CD14-positive monocyte (primary cell): ENCODE measurements around the gene SRPRA. TPM values are rescaled to one million over a fixed set of nuclear protein-coding genes. Genes with fewer than 3 reads are reported as not detected.
A peak's percentile ranks its signal among the peaks of the same experiment; 100 is the strongest.

Experiments used
- DNase-seq, 3 donors: peaks; one replicate each; pipeline ENCODE4 v3.0.0-alpha.2; 2011 to 2022
- H2AFZ ChIP-seq: 2 replicates; pipeline ENCODE4 v1.6.0; 2012; ENCODE audit warnings: mild to moderate bottlenecking, low read depth, low read length, inconsistent platforms; ENCODE audit not compliant: insufficient read depth, poor library complexity, severe bottlenecking
- H3K27ac ChIP-seq, 2 donors: 1 replicate in 1 of 2; 2 replicates in 1 of 2; pipeline ENCODE4 v1.5.1; 2012 to 2013; ENCODE audit warnings: low read length in 2 of 2, control low read depth in 1 of 2, inconsistent platforms in 1 of 2, low read depth in 1 of 2, mild to moderate bottlenecking in 1 of 2
- H3K27me3 ChIP-seq, 2 donors: one replicate each; pipeline versions ENCODE4 v1.6.0 to v1.6.1; 2011 to 2013; ENCODE audit warnings: low read length in 2 of 2; ENCODE audit not compliant: control insufficient read depth in 2 of 2, insufficient read depth in 2 of 2
- H3K36me3 ChIP-seq, 2 donors: replicated peaks in 1 of 2; 1 replicate in 1 of 2; 2 replicates in 1 of 2; pipeline versions ENCODE4 v1.5.1 to v1.6.1; 2012 to 2013; ENCODE audit warnings: low read length in 2 of 2, control low read depth in 1 of 2, inconsistent platforms in 1 of 2, mild to moderate bottlenecking in 1 of 2; ENCODE audit not compliant: insufficient read depth in 2 of 2, control insufficient read depth in 1 of 2
- H3K4me1 ChIP-seq, 2 donors: 1 replicate in 1 of 2; 2 replicates in 1 of 2; pipeline versions ENCODE4 v1.5.1 to v1.6.1; 2012 to 2013; ENCODE audit warnings: low read length in 2 of 2, control low read depth in 1 of 2, inconsistent platforms in 1 of 2, mild to moderate bottlenecking in 1 of 2, moderate library complexity in 1 of 2; ENCODE audit not compliant: insufficient read depth in 2 of 2, control insufficient read depth in 1 of 2
- H3K4me2 ChIP-seq: replicated peaks from 2 replicates; pipeline ENCODE3; 2012; ENCODE audit warnings: low read length, moderate library complexity, mild to moderate bottlenecking; ENCODE audit not compliant: poor library complexity, severe bottlenecking; ENCODE audit errors: extremely low read depth
- H3K4me3 ChIP-seq, 3 experiments: fragments of 200-600 bp in 1 of 3; sonication (generic) in 1 of 3; replicated peaks in 1 of 3; 1 replicate in 2 of 3; 2 replicates in 1 of 3; pipeline ENCODE4 v1.5.1; 2011 to 2013; ENCODE audit warnings: low read length in 3 of 3, mild to moderate bottlenecking in 3 of 3, control low read depth in 2 of 3, low read depth in 2 of 3, inconsistent platforms in 1 of 3, moderate library complexity in 1 of 3
- H3K79me2 ChIP-seq: 2 replicates; pipeline ENCODE4 v1.6.0; 2012; ENCODE audit warnings: mild to moderate bottlenecking, control low read depth, inconsistent platforms, low read length, moderate library complexity; ENCODE audit not compliant: insufficient read depth
- H3K9ac ChIP-seq: 2 replicates; pipeline ENCODE4 v1.6.0; 2017; ENCODE audit warnings: low read length, mild to moderate bottlenecking; ENCODE audit not compliant: insufficient read depth, poor library complexity, severe bottlenecking
- H3K9me3 ChIP-seq, 2 donors: replicated peaks in 1 of 2; 1 replicate in 1 of 2; 2 replicates in 1 of 2; pipeline versions ENCODE4 v1.5.1 to v1.6.1; 2012 to 2013; ENCODE audit warnings: low read length in 2 of 2, control low read depth in 1 of 2; ENCODE audit not compliant: control insufficient read depth in 1 of 2, insufficient read depth in 1 of 2
- H4K20me1 ChIP-seq: 2 replicates; pipeline ENCODE4 v1.6.0; 2012; ENCODE audit warnings: mild to moderate bottlenecking, low read length, control low read depth, moderate library complexity; ENCODE audit not compliant: insufficient read depth
- H3K27ac Mint-ChIP-seq, 7 donors: one replicate each; pipeline ENCODE4 v1.8.0; 2020; ENCODE audit warnings: mild to moderate bottlenecking in 7 of 7, mixed read lengths in 7 of 7, moderate library complexity in 6 of 7, inconsistent platforms in 2 of 7
- H3K27me3 Mint-ChIP-seq, 3 donors: one replicate each; pipeline ENCODE4 v1.8.0; 2021 to 2022; ENCODE audit warnings: low read depth in 3 of 3, mild to moderate bottlenecking in 3 of 3, mixed read lengths in 3 of 3, moderate library complexity in 3 of 3, inconsistent platforms in 1 of 3
- H3K36me3 Mint-ChIP-seq, 2 donors: one replicate each; pipeline ENCODE4 v1.8.0; 2020; ENCODE audit warnings: mixed read lengths in 2 of 2, inconsistent platforms in 1 of 2, mild to moderate bottlenecking in 1 of 2
- H3K4me1 Mint-ChIP-seq: one replicate; pipeline ENCODE4 v1.8.0; 2020; ENCODE audit warnings: mild to moderate bottlenecking, mixed read lengths
- H3K4me3 Mint-ChIP-seq, 2 donors: one replicate each; pipeline ENCODE4 v1.8.0; 2020; ENCODE audit warnings: mild to moderate bottlenecking in 2 of 2, mixed read lengths in 2 of 2, moderate library complexity in 1 of 2
- H3K9me3 Mint-ChIP-seq, 7 donors: one replicate each; pipeline ENCODE4 v1.8.0; 2020 to 2022; ENCODE audit warnings: mixed read lengths in 7 of 7, mild to moderate bottlenecking in 6 of 7, moderate library complexity in 6 of 7, inconsistent platforms in 2 of 7
- WGBS: methylation state at CpG from one replicate; pipeline ENCODE4 v1.1.5; 2013; ENCODE audit warnings: missing lambda C conversion rate; ENCODE audit not compliant: insufficient coverage; 5-methylcytosine and 5-hydroxymethylcytosine counted together
- intact Hi-C, 2 donors: fragments of 100-400 bp; cut with micrococcal nuclease; formaldehyde crosslinking; loops; one replicate each; pipeline versions ENCODE4 v1.15.0 to v1.15.1; 2023
- polyA plus RNA-seq, 3 donors: library from polyadenylated mRNA; depleted of rRNA in 1 of 3; unstranded in 2 of 3; stranded (reverse) in 1 of 3; fragments of 300-500 nt in 2 of 3; fragments of >200 nt in 1 of 3; fragmentation: Illumina TruSeq in 2 of 3; gene quantifications; 1 replicate in 2 of 3; 2 replicates in 1 of 3; pipeline ENCODE4 v1.2.3, GENCODE V29; 2012 to 2021
- TF ChIP-seq, protein P1 (sequence below): fragments of 200-600 bp; IDR thresholded peaks from one replicate; pipeline ENCODE4 v1.8.0; 2022; ENCODE audit warnings: antibody characterized with exemption, mild to moderate bottlenecking

The SRPRA gene
- polyA plus RNA-seq, 3 donors: 68.7 to 123 (median 87.6) TPM

DNA sequence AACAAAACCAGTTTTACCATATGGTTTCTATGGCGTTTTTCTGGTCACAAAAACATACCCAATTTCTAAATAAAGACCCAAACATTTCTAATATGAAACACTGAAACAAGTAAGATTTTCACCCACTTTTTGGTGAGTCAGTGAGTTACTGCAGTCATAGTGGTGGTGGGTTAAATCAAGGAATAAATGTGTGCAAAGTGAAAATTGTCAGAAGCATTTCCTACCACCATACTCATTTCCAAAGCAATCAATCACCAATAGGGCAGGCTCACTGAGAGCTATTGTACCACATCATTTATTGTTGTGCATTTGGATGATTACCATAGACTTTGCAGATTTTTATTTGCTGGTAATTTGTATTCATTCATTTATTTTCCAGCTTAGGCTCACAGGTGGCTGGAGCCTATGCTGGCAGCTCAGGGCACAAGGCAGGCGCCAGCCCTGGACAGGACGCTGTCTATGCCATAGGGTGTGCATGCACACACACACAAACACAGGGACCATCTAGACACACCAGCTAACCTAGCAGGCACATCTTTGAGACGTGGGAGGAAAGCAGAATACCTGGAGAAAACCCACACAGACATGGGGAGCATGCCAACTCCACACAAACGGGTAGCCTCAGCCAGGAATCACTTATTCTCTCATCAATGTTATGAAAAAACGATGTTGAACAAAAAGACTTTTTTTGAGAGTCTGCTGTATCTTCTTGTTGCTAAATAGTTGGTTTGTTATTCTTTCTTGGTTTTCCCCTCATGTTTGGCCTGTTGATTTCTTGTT, 52.0 kb downstream of the SRPRA start:
- no peak overlapping the region for H3K4me2 ChIP-seq
- peaks cover 76% of the 10 kb centered on the region for H3K4me1 Mint-ChIP-seq
- peaks cover 0 to 1% (median 0%) of the 10 kb centered on the region in 7 donors for H3K9me3 Mint-ChIP-seq
- H3K36me3 Mint-ChIP-seq: peaks cover 6 to 9% of the 10 kb centered on the region in 2 donors
- H3K4me3 Mint-ChIP-seq: peak overlapping the region in 1 of 2 donors; percentile 72
- H3K27me3 ChIP-seq: no peaks in the 10 kb centered on the region
- peak overlapping the region in 1 of 3 experiments; percentile 18 for H3K4me3 ChIP-seq
- TF ChIP-seq, protein P1, sequence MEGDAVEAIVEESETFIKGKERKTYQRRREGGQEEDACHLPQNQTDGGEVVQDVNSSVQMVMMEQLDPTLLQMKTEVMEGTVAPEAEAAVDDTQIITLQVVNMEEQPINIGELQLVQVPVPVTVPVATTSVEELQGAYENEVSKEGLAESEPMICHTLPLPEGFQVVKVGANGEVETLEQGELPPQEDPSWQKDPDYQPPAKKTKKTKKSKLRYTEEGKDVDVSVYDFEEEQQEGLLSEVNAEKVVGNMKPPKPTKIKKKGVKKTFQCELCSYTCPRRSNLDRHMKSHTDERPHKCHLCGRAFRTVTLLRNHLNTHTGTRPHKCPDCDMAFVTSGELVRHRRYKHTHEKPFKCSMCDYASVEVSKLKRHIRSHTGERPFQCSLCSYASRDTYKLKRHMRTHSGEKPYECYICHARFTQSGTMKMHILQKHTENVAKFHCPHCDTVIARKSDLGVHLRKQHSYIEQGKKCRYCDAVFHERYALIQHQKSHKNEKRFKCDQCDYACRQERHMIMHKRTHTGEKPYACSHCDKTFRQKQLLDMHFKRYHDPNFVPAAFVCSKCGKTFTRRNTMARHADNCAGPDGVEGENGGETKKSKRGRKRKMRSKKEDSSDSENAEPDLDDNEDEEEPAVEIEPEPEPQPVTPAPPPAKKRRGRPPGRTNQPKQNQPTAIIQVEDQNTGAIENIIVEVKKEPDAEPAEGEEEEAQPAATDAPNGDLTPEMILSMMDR: no peak
- no peak for DNase-seq
- peaks cover 55% of the 10 kb centered on the region for H4K20me1 ChIP-seq
- H3K9me3 ChIP-seq: no peaks in the 10 kb centered on the region
- peaks cover 54 to 60% of the 10 kb centered on the region in 2 donors for H3K4me1 ChIP-seq
- H3K9ac ChIP-seq: no peak overlapping the region
- 90% methylated on average over 2 of the region's 6 CpGs for WGBS
- no peak overlapping the region for H2AFZ ChIP-seq
- peaks cover 87% of the 10 kb centered on the region for H3K79me2 ChIP-seq
- H3K27me3 Mint-ChIP-seq: peaks cover 0 to 5% (median 0%) of the 10 kb centered on the region in 3 donors
- H3K36me3 ChIP-seq: no peaks in the 10 kb centered on the region
- intact Hi-C loops: loop anchor here in 1 of 2 donors (10.0 kb wide), 1 partner anchor 622 kb away; the partner anchor contains the start of gene STT3A
- peak overlapping the region in 1 of 7 donors; percentile 55 for H3K27ac Mint-ChIP-seq
- peak overlapping the region in 1 of 2 donors; percentile 17 for H3K27ac ChIP-seq

DNA sequence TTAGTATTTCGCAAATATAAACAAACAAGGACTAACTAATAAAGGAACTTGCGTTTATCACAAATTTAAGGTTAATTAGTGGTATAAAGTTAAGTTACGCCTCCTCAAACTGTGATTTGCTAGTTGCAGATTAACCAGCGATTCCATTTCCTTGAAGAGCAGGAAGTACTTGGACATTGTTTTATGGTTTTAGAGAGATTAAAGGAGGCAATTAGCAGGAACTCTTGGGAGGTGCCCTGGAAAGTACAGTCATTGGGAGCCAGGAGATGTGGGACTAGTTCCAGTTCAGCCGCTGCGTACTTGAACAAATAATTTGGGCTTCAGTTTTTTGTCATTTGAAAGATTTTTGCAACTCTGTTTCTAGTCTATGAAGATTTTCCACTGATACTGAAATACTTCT, 53.9 kb downstream of the SRPRA start:
- H3K4me1 Mint-ChIP-seq: peaks cover 79% of the 10 kb centered on the region
- no peaks in the 10 kb centered on the region for H3K27me3 ChIP-seq
- peak overlapping the region; percentile 3 to 57 for H3K4me3 Mint-ChIP-seq
- peaks cover 0 to under 1% of the 10 kb centered on the region in 2 donors for H3K36me3 ChIP-seq
- peak overlapping the region; percentile 61 for H3K4me2 ChIP-seq
- peaks cover 63 to 64% of the 10 kb centered on the region in 2 donors for H3K4me1 ChIP-seq
- H3K27me3 Mint-ChIP-seq: peaks cover 0 to 5% (median 0%) of the 10 kb centered on the region in 3 donors
- 50% methylated on average over 2 of the region's 6 CpGs for WGBS
- no peaks in the 10 kb centered on the region for H3K9me3 ChIP-seq
- DNase-seq: no peak
- H3K9ac ChIP-seq: no peak overlapping the region
- H3K9me3 Mint-ChIP-seq: no peaks in the 10 kb centered on the region
- TF ChIP-seq, protein P1: no peak
- peaks cover 83% of the 10 kb centered on the region for H3K79me2 ChIP-seq
- H2AFZ ChIP-seq: peak overlapping the region; percentile 45
- peaks cover 37% of the 10 kb centered on the region for H4K20me1 ChIP-seq
- peak overlapping the region in 1 of 2 donors; percentile 66 for H3K27ac ChIP-seq
- intact Hi-C loops: loop anchor here (5.0 to 10.0 kb wide), 2 partner anchors 52 to 620 kb away; partner anchors contain the start of genes FOXRED1 (in 1 of the 2), SRPRA (in 1 of the 2) and STT3A (in 1 of the 2)
- H3K27ac Mint-ChIP-seq: peak overlapping the region; percentile 40 to 82 (median 70)
- H3K4me3 ChIP-seq: peak overlapping the region in 1 of 3 experiments; percentile 45
- peaks cover 0 to 5% of the 10 kb centered on the region in 2 donors for H3K36me3 Mint-ChIP-seq
